Measurements from ENCODE around the gene SLC6A18. TPM values are rescaled to one million over a fixed set of nuclear protein-coding genes. Genes with fewer than 3 reads are reported as not detected.

SLC6A18 gene
- total and polyA plus RNA-seq, 2 of the 13 experiments (the other 11 are each of a cell fraction or from before 2014, with no cell fraction given): not detected

DNA sequence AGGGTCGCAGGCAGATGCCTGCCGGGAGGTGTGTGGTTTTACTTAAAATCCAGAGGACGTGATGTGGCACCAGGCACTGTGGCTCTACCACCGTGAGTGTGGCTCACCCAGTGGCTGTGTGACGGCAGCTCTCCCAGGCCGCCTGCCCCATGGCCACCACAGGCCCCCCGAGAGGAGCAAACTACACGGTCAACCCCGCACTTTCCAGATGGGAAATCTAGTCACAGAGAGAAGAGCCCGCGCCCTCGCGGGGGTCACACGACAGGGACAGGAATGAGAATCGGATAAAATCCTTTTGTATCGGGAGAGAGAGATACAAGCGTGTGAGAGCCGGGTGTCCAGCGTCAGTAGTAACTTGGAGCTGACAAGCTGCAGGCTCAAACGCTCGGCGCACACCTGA, 45.2 kb downstream of the SLC6A18 start (continued):
- no peak for TF ChIP-seq ZNF296 (CRISPR knock-in tag; conservative IDR thresholded peaks at IDR 0.05)
- TF ChIP-seq MZF1 (CRISPR knock-in tag; IDR thresholded peaks at IDR 0.05; ENCODE audit: borderline replicate concordance): no peak
- TF ChIP-seq, protein P1, sequence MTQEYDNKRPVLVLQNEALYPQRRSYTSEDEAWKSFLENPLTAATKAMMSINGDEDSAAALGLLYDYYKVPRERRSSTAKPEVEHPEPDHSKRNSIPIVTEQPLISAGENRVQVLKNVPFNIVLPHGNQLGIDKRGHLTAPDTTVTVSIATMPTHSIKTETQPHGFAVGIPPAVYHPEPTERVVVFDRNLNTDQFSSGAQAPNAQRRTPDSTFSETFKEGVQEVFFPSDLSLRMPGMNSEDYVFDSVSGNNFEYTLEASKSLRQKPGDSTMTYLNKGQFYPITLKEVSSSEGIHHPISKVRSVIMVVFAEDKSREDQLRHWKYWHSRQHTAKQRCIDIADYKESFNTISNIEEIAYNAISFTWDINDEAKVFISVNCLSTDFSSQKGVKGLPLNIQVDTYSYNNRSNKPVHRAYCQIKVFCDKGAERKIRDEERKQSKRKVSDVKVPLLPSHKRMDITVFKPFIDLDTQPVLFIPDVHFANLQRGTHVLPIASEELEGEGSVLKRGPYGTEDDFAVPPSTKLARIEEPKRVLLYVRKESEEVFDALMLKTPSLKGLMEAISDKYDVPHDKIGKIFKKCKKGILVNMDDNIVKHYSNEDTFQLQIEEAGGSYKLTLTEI (CRISPR knock-in tag; conservative IDR thresholded peaks at IDR 0.05): no peak
- no peak for TF ChIP-seq ZNF616 (CRISPR knock-in tag; IDR thresholded peaks at IDR 0.05; ENCODE audit: low read depth)
- TF ChIP-seq, protein P2, sequence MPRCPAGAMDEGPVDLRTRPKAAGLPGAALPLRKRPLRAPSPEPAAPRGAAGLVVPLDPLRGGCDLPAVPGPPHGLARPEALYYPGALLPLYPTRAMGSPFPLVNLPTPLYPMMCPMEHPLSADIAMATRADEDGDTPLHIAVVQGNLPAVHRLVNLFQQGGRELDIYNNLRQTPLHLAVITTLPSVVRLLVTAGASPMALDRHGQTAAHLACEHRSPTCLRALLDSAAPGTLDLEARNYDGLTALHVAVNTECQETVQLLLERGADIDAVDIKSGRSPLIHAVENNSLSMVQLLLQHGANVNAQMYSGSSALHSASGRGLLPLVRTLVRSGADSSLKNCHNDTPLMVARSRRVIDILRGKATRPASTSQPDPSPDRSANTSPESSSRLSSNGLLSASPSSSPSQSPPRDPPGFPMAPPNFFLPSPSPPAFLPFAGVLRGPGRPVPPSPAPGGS (CRISPR knock-in tag; IDR thresholded peaks at IDR 0.05): no peak
- TF ChIP-seq PTBP1 (IDR thresholded peaks at IDR 0.05; ENCODE audit: low read depth, low read length, poor library complexity, severe bottlenecking): no peak
- TF ChIP-seq RNF219 (CRISPR knock-in tag; IDR thresholded peaks at IDR 0.05): no peak
- TF ChIP-seq, protein P3, sequence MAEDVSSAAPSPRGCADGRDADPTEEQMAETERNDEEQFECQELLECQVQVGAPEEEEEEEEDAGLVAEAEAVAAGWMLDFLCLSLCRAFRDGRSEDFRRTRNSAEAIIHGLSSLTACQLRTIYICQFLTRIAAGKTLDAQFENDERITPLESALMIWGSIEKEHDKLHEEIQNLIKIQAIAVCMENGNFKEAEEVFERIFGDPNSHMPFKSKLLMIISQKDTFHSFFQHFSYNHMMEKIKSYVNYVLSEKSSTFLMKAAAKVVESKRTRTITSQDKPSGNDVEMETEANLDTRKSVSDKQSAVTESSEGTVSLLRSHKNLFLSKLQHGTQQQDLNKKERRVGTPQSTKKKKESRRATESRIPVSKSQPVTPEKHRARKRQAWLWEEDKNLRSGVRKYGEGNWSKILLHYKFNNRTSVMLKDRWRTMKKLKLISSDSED (CRISPR knock-in tag; IDR thresholded peaks at IDR 0.05): no peak

All from HepG2 (cell line).